Measurements from ENCODE around the gene HPCAL1.

HPCAL1 gene

DNA sequence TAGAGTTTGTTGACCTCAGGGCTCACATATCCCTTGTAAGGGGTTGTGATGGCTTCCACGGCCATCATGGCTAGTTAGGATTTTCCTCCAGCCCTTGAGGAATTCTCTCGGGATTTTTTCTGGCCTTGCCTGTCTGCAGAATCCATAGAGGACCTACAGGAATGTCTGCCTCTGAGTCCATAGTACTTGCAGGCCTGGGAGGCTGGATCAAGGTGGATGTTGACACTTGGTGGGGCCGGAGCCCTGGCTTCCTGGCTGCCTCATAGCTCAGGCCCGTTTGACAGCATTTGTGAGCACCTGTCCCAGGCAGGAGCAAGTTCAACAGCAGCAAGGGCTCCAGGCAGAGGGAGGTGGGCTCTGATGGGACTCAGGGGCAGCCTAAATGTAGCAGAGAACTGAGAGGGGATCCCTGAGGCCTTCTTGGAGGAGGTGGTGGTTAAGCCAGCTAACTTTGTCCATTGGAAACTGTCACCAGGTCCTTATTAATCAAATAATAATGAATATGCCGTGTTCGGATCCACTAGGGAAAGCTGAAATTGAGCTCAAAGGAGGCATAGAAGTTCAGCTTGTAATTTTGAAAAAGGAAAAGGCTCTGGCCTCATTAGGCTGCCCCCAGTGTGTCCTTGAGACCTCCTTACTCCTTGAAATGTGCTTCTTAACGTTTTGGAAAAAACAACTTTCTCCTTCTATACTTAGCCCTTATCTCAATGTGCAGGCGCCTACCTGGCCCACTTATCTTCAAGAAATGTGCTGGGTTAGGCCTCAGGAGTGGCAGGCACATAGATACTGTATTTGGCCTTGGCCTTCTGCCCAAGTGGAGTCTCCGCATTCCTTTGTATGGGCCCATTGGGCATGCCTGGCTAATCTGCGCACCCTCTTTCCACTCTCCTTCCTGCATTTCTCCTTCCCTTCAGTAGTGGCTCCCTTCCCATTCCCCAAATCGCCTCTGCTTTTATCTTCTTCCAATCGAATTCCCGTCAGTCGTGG, 66.9 kb downstream of the HPCAL1 start:
- no peaks in the 10 kb centered on the region for H3K27me3 ChIP-seq (ENCODE audit: control insufficient read depth, low read length)
- H3K79me2 ChIP-seq (ENCODE audit: control insufficient read depth, low read length), result no peaks in the 10 kb centered on the region
- TF ChIP-seq EZH2phosphoT487 (IDR thresholded peaks at IDR 0.05; ENCODE audit: borderline replicate concordance, low read length) (no peak), CTCF (IDR thresholded peaks at IDR 0.05; ENCODE audit: low read depth, low read length, poor library complexity, severe bottlenecking) (no peak)
- no peaks in the 10 kb centered on the region for H4K20me1 ChIP-seq (ENCODE audit: control insufficient read depth, insufficient read depth, low read depth, low read length)
- H3K4me1 ChIP-seq (ENCODE audit: control insufficient read depth, low read length), result peaks cover 3% of the 10 kb centered on the region; the same call in 1 of the 2 replicates
- no peak overlapping the region for H3K27ac ChIP-seq (ENCODE audit: low read depth, low read length)
- H3K9me2 ChIP-seq (replicated peaks; ENCODE audit: control insufficient read depth, low read length), result no peaks in the 10 kb centered on the region
- H3F3A ChIP-seq (ENCODE audit: control insufficient read depth, insufficient read depth), result no peaks in the 10 kb centered on the region
- H3K4me2 ChIP-seq (ENCODE audit: low read length), result no peak overlapping the region
- no peaks in the 10 kb centered on the region for H3K36me3 ChIP-seq (ENCODE audit: control insufficient read depth, low read length)
- no peaks in the 10 kb centered on the region for H3K9me3 ChIP-seq (ENCODE audit: control insufficient read depth, insufficient read depth, low read length)
- no peak overlapping the region for H3K4me3 ChIP-seq (ENCODE audit: low read length)

DNA sequence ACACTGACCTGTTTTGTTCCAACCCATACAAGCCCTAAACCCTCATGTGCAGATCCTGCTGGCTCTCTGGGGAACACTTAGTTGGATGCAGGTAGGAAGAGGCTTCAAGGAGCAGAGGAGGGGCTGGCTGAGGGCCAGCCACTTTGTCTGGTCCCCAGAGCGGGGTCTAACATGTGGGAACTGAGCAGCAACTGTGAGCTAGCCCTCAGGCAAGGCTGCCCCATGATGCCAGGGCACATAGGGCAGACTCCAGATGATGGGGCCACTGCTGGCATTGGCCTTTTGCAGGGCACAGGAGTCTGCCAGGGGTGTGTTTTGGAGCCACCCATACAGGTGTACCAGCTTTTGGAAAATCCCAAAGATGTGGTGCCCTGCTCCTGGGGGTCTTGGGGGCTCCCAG, 67.7 kb downstream of the HPCAL1 start:
- H3K4me2 ChIP-seq (ENCODE audit: low read length), result no peak overlapping the region

DNA sequence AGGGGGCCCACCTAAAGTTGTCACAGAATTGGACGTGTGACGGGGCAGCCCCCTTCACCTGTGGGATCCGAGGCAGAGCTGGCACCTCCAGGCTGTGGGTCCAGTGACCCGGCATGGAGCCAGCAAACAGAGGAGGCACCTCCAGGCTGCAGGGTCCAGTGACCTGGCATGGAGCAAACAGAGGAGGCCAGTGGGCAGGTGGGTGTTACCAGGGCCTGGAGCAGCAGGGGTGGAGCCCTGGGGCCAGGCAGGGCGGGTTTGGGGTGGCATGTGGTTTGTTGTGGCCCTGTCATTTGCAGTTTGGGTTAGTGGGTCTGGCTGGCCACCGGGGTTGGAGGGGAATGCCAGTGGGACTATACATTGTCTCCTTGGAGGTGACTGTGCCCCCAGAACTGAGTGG, 68.2 kb downstream of the HPCAL1 start:
- H3K9me3 ChIP-seq (ENCODE audit: control insufficient read depth, insufficient read depth, low read length), result no peaks in the 10 kb centered on the region
- TF ChIP-seq EZH2phosphoT487 (IDR thresholded peaks at IDR 0.05; ENCODE audit: borderline replicate concordance, low read length), result no peak
- TF ChIP-seq CTCF (IDR thresholded peaks at IDR 0.05; ENCODE audit: low read depth, low read length, poor library complexity, severe bottlenecking), result no peak
- no peaks in the 10 kb centered on the region for H3K79me2 ChIP-seq (ENCODE audit: control insufficient read depth, low read length)
- no peak overlapping the region for H3K4me2 ChIP-seq (ENCODE audit: low read length)
- no peaks in the 10 kb centered on the region for H3K36me3 ChIP-seq (ENCODE audit: control insufficient read depth, low read length)
- H3K4me3 ChIP-seq (ENCODE audit: low read length), result no peak overlapping the region
- H3K9me2 ChIP-seq (replicated peaks; ENCODE audit: control insufficient read depth, low read length), result no peaks in the 10 kb centered on the region
- H4K20me1 ChIP-seq (ENCODE audit: control insufficient read depth, insufficient read depth, low read depth, low read length), result no peaks in the 10 kb centered on the region
- no peaks in the 10 kb centered on the region for H3K27me3 ChIP-seq (ENCODE audit: control insufficient read depth, low read length)
- H3K27ac ChIP-seq (ENCODE audit: low read depth, low read length), result no peak overlapping the region
- H3K4me1 ChIP-seq (ENCODE audit: control insufficient read depth, low read length), result peaks cover 16% of the 10 kb centered on the region
- no peaks in the 10 kb centered on the region for H3F3A ChIP-seq (ENCODE audit: control insufficient read depth, insufficient read depth)

More for the DNA sequence above, 67.7 kb downstream of the HPCAL1 start:
- Histone ChIP-seq H3K27me3 (ENCODE audit: control insufficient read depth, low read length) (no peaks in the 10 kb centered on the region), H3K4me3 (ENCODE audit: low read length) (no peak overlapping the region), H3K79me2 (ENCODE audit: control insufficient read depth, low read length) (no peaks in the 10 kb centered on the region), H3K36me3 (ENCODE audit: control insufficient read depth, low read length) (no peaks in the 10 kb centered on the region), H3K9me3 (ENCODE audit: control insufficient read depth, insufficient read depth, low read length) (no peaks in the 10 kb centered on the region), H3K9me2 (replicated peaks; ENCODE audit: control insufficient read depth, low read length) (no peaks in the 10 kb centered on the region), H3K4me1 (ENCODE audit: control insufficient read depth, low read length) (peaks cover 11% of the 10 kb centered on the region), H3F3A (ENCODE audit: control insufficient read depth, insufficient read depth) (no peaks in the 10 kb centered on the region), H4K20me1 (ENCODE audit: control insufficient read depth, insufficient read depth, low read depth, low read length) (no peaks in the 10 kb centered on the region), H3K27ac (ENCODE audit: low read depth, low read length) (no peak overlapping the region)
- TF ChIP-seq EZH2phosphoT487 (IDR thresholded peaks at IDR 0.05; ENCODE audit: borderline replicate concordance, low read length) (no peak), CTCF (IDR thresholded peaks at IDR 0.05; ENCODE audit: low read depth, low read length, poor library complexity, severe bottlenecking) (no peak)
